HCT116 (cell line): ENCODE measurements around the gene NCMAP. TPM values are rescaled to one million over a fixed set of nuclear protein-coding genes. Genes with fewer than 3 reads are reported as not detected.

Experiments used
- ATAC-seq: fragments of 200-7000 bp; cut with Tn5 transposase; 2 replicates; pipeline ENCODE4 v1.9.1; 2020; ENCODE audit warnings: mild to moderate bottlenecking, moderate library complexity
- BruUV-seq: library from RNA; stranded (reverse); fragments of 400-500 nt; replicated peaks from 2 replicates; lab custom pipeline; 2021; lab: Mats Ljungman, UMichigan
- CTCF ChIA-PET: fragments of 300-600 bp; sonication (Branson Sonifier 250); formaldehyde crosslinking; loops from one replicate; lab custom pipeline; 2021; ENCODE audit warnings: antibody characterized with exemption; lab: Charles Lee
- POLR2A ChIA-PET: fragments of 300-600, 350-600 bp; sonication (Branson Sonifier 250); formaldehyde crosslinking; loops from one replicate; lab custom pipeline; 2021; ENCODE audit warnings: antibody characterized with exemption; lab: Charles Lee
- RAD21 ChIA-PET, 2 experiments: fragments of 300-600 bp; sonication (Branson Sonifier 250); formaldehyde crosslinking; loops; one replicate each; lab custom pipeline; 2023; ENCODE audit warnings: low total read pairs in 2 of 2; ENCODE audit not compliant: uncharacterized antibody in 2 of 2, unreplicated experiment in 2 of 2, low non-redundant PET in 1 of 2; lab: Charles Lee
- DNase-seq: peaks from one replicate; pipeline ENCODE4 v3.0.0-alpha.2; 2010; ENCODE audit warnings: low read depth, low spot score
- H2AFZ ChIP-seq: fragments of 200-600 bp; shearing (Covaris generic), sonication (generic); 2 replicates; pipeline ENCODE4 v1.6.1; 2017; ENCODE audit warnings: low read depth, mixed run types, mixed read lengths, antibody characterized with exemption, low read length; ENCODE audit not compliant: poor library complexity, severe bottlenecking
- H3K27ac ChIP-seq: 2 replicates; pipeline ENCODE4 v1.5.1; 2012; ENCODE audit warnings: low read depth, low read length
- H3K27me3 ChIP-seq: fragments of 200-600 bp; sonication (generic); 2 replicates; pipeline ENCODE4 v1.6.1; 2016; ENCODE audit warnings: mixed run types, low read length, mixed read lengths; ENCODE audit not compliant: insufficient read depth
- H3K36me3 ChIP-seq, 2 experiments: fragments of 200-500 bp in 1 of 2; fragments of 200-600 bp in 1 of 2; sonication (Bioruptor generic) in 1 of 2; sonication (generic) in 1 of 2; 2 replicates each; pipeline versions ENCODE4 v1.5.1 to v1.6.1; 2014 to 2016; ENCODE audit warnings: low read length in 2 of 2, inconsistent platforms in 1 of 2, mixed read lengths in 1 of 2, mixed run types in 1 of 2; ENCODE audit not compliant: insufficient read depth in 2 of 2, control insufficient read depth in 1 of 2
- H3K4me1 ChIP-seq, 2 experiments: fragments of 200-600 bp in 1 of 2; sonication (generic) in 1 of 2; 2 replicates each; pipeline versions ENCODE4 v1.5.1 to v1.6.1; 2012 to 2017; ENCODE audit warnings: low read length in 2 of 2, inconsistent platforms in 1 of 2, mild to moderate bottlenecking in 1 of 2, mixed read lengths in 1 of 2, mixed run types in 1 of 2, moderate library complexity in 1 of 2; ENCODE audit not compliant: insufficient read depth in 2 of 2, control insufficient read depth in 1 of 2
- H3K4me2 ChIP-seq: fragments of 200-600 bp; sonication (generic); 2 replicates; pipeline ENCODE4 v1.6.1; 2017; ENCODE audit warnings: mixed run types, low read length, mixed read lengths
- H3K4me3 ChIP-seq, 2 experiments: fragments of 200-600 bp in 1 of 2; sonication (generic) in 1 of 2; replicated peaks in 1 of 2; 2 replicates each; pipeline ENCODE4 v1.5.1; 2011 to 2016; ENCODE audit warnings: low read length in 2 of 2, control low read depth in 1 of 2, low read depth in 1 of 2, mild to moderate bottlenecking in 1 of 2, mixed read lengths in 1 of 2, mixed run types in 1 of 2
- H3K79me2 ChIP-seq: fragments of 200-600 bp; sonication (generic); 2 replicates; pipeline ENCODE4 v1.6.1; 2017; ENCODE audit warnings: mild to moderate bottlenecking, mixed run types, low read length, moderate library complexity, mixed read lengths; ENCODE audit not compliant: insufficient read depth
- H3K9ac ChIP-seq: fragments of 200-600 bp; sonication (generic); 2 replicates; pipeline ENCODE4 v1.6.1; 2016; ENCODE audit warnings: low read length, mixed read lengths
- H3K9me2 ChIP-seq: fragments of 200-600 bp; sonication (generic), shearing (Covaris generic); 2 replicates; pipeline ENCODE4 v1.6.1; 2017; ENCODE audit warnings: mixed run types, mild to moderate bottlenecking, moderate library complexity; ENCODE audit not compliant: insufficient read depth
- H3K9me3 ChIP-seq, 2 experiments: fragments of 200-500 bp in 1 of 2; fragments of 200-600 bp in 1 of 2; sonication (Bioruptor generic) in 1 of 2; sonication (generic) in 1 of 2; 2 replicates each; pipeline ENCODE4 v1.6.1; 2014 to 2017; ENCODE audit warnings: low read length in 2 of 2, mixed read lengths in 2 of 2, inconsistent platforms in 1 of 2, low read depth in 1 of 2, mild to moderate bottlenecking in 1 of 2, mixed run types in 1 of 2, moderate library complexity in 1 of 2; ENCODE audit not compliant: control insufficient read depth in 1 of 2, insufficient read depth in 1 of 2
- H4K20me1 ChIP-seq: fragments of 200-600 bp; sonication (generic), shearing (Covaris generic); 2 replicates; pipeline ENCODE4 v1.6.1; 2017; ENCODE audit warnings: mixed run types, mild to moderate bottlenecking, moderate library complexity; ENCODE audit not compliant: insufficient read depth
- ATF3 ChIP-seq: IDR thresholded peaks from 2 replicates; pipeline ENCODE4 v1.6.1; 2012
- CBX3 ChIP-seq: IDR thresholded peaks from 2 replicates; pipeline ENCODE4 v1.6.1; 2012; ENCODE audit warnings: low read depth
- ELF1 ChIP-seq: IDR thresholded peaks from 2 replicates; pipeline ENCODE4 v1.6.1; 2012; ENCODE audit warnings: low read depth, borderline replicate concordance
- JUND ChIP-seq: IDR thresholded peaks from 2 replicates; pipeline ENCODE4 v1.6.1; 2012
- RAD21 ChIP-seq: IDR thresholded peaks from 2 replicates; pipeline ENCODE4 v1.6.1; 2012; ENCODE audit warnings: low read depth, mild to moderate bottlenecking
- SP1 ChIP-seq: IDR thresholded peaks from 2 replicates; pipeline ENCODE4 v1.6.1; 2012; ENCODE audit warnings: low read depth
- SRF ChIP-seq: IDR thresholded peaks from 2 replicates; pipeline ENCODE4 v1.6.1; 2012; ENCODE audit warnings: low read depth
- TCF7L2 ChIP-seq: IDR thresholded peaks from 2 replicates; pipeline ENCODE4 v1.7.0; 2011; ENCODE audit warnings: borderline replicate concordance, inconsistent platforms; ENCODE audit not compliant: insufficient read depth, insufficient read length; ENCODE audit errors: extremely low read depth
- YY1 ChIP-seq: IDR thresholded peaks from 2 replicates; pipeline ENCODE4 v1.6.1; 2011; ENCODE audit warnings: low read length, low read depth, moderate library complexity, mild to moderate bottlenecking; ENCODE audit not compliant: insufficient replicate concordance; ENCODE audit errors: extremely low read depth
- intact Hi-C: fragments of 100-400 bp; cut with micrococcal nuclease; formaldehyde crosslinking; loops from 2 replicates; pipeline ENCODE4 v1.10.0; 2022
- total RNA-seq: library from RNA; stranded (reverse); gene quantifications from one replicate; pipeline ENCODE4 v1.2.1, GENCODE V29; 2021; ENCODE audit not compliant: unreplicated experiment

NCMAP gene
- total RNA-seq, 1 experiment from 2014 or later = 0.84 TPM

GRCh38 chr1:24558902-24559791 lies 3.3 kb downstream of the NCMAP start (continued):
- TF ChIP-seq CBX3 = no peak
- TF ChIP-seq, all 23 proteins: peak for 0

GRCh38 chr1:24560361-24560760 lies 4.5 kb downstream of the NCMAP start:
- H3K4me1 ChIP-seq = peaks cover 39% of the 10 kb centered on the region in 2 experiments; a peak in 3 of 4 replicates
- no TSS peak for BruUV-seq
- RAD21 ChIA-PET = no interaction called here
- H3K27me3 ChIP-seq = no peaks in the 10 kb centered on the region
- TF ChIP-seq TCF7L2 (no peak), RAD21 (no peak), SP1 (no peak), SRF (no peak), YY1 (no peak), ATF3 (no peak), ELF1 (no peak), JUND (no peak)
- no peak overlapping the region for H3K4me2 ChIP-seq
- H3K79me2 ChIP-seq = no peaks in the 10 kb centered on the region
- H3K9me2 ChIP-seq = no peaks in the 10 kb centered on the region
- no peak overlapping the region for H3K9ac ChIP-seq
- CTCF ChIA-PET = interaction anchor here (1.0 kb wide), 1 partner anchor 145 kb away, joined by 4 read pairs; the partner anchor contains the start of gene NIPAL3
- H3K9me3 ChIP-seq = no peaks in the 10 kb centered on the region
- no peak overlapping the region for H2AFZ ChIP-seq
- no peak overlapping the region for H3K4me3 ChIP-seq
- DNase-seq = no peak
- H3K36me3 ChIP-seq = no peaks in the 10 kb centered on the region
- intact Hi-C loops = no loop called here
- POLR2A ChIA-PET = no interaction called here
- no peaks in the 10 kb centered on the region for H4K20me1 ChIP-seq
- H3K27ac ChIP-seq = no peak overlapping the region
- no peak for ATAC-seq
